GF-D8 (cell line): ENCODE data around the gene GPD2.
A peak's percentile ranks its signal among the peaks of the same experiment; 100 is the strongest.

Experiments
- DNase-seq: peaks from one replicate; lab custom pipeline; 2025; lab: John Stamatoyannopoulos, UW

Gene GPD2

GRCh38 chr2:156435718-156436496, at the start of gene GPD2:
GPD2 (plus strand) TSS chr2:156436379; CDS start chr2:156476106, 39,727 bp downstream.
- DNase-seq: peak; percentile 42

GRCh38 chr2:156394033-156394741, 42.0 kb upstream of the GPD2 start:
- no peak for DNase-seq

- DNase-seq: no peak
Measured at GRCh38 chr2:156396126-156396525, 40.1 kb upstream of the GPD2 start.

GRCh38 chr2:156397229-156397628, 39.0 kb upstream of the GPD2 start:
- no peak for DNase-seq

GRCh38 chr2:156398176-156398575, 38.0 kb upstream of the GPD2 start:
- DNase-seq: no peak

GRCh38 chr2:156399224-156399949, 36.8 kb upstream of the GPD2 start:
- no peak for DNase-seq

- DNase-seq: no peak
Measured at GRCh38 chr2:156399950-156400705, 36.1 kb upstream of the GPD2 start.

GRCh38 chr2:156400706-156401678, 35.2 kb upstream of the GPD2 start:
- DNase-seq: peak; percentile 69

- no peak for DNase-seq
Measured at GRCh38 chr2:156401861-156402260, 34.3 kb upstream of the GPD2 start.

GRCh38 chr2:156405586-156405985, 30.6 kb upstream of the GPD2 start:
- DNase-seq: peak; percentile 88

- DNase-seq: no peak
Measured at GRCh38 chr2:156411835-156412234, 24.3 kb upstream of the GPD2 start.

GRCh38 chr2:156421851-156422250, 14.3 kb upstream of the GPD2 start:
- no peak for DNase-seq

GRCh38 chr2:156423674-156424282, 12.4 kb upstream of the GPD2 start:
- no peak for DNase-seq

GRCh38 chr2:156427074-156427473, 9.1 kb upstream of the GPD2 start:
- no peak for DNase-seq

GRCh38 chr2:156429211-156429610, 7.0 kb upstream of the GPD2 start:
- DNase-seq: no peak

GRCh38 chr2:156430236-156430979, 5.8 kb upstream of the GPD2 start:
- no peak for DNase-seq

- peak; percentile 50 for DNase-seq
Measured at GRCh38 chr2:156430980-156431358, 5.2 kb upstream of the GPD2 start.

- DNase-seq: no peak
Measured at GRCh38 chr2:156434461-156435291, 1.5 kb upstream of the GPD2 start.

- DNase-seq: no peak
Measured at GRCh38 chr2:156435396-156435717, 822 bp upstream of the GPD2 start.
